ENCODE results near the gene STK24. TPM values are rescaled to one million over a fixed set of nuclear protein-coding genes. Genes with fewer than 3 reads are reported as not detected.

STK24 gene
- 100 to 1,000 TPM; 100 to 133 (median 124) TPM for total RNA-seq

DNA sequence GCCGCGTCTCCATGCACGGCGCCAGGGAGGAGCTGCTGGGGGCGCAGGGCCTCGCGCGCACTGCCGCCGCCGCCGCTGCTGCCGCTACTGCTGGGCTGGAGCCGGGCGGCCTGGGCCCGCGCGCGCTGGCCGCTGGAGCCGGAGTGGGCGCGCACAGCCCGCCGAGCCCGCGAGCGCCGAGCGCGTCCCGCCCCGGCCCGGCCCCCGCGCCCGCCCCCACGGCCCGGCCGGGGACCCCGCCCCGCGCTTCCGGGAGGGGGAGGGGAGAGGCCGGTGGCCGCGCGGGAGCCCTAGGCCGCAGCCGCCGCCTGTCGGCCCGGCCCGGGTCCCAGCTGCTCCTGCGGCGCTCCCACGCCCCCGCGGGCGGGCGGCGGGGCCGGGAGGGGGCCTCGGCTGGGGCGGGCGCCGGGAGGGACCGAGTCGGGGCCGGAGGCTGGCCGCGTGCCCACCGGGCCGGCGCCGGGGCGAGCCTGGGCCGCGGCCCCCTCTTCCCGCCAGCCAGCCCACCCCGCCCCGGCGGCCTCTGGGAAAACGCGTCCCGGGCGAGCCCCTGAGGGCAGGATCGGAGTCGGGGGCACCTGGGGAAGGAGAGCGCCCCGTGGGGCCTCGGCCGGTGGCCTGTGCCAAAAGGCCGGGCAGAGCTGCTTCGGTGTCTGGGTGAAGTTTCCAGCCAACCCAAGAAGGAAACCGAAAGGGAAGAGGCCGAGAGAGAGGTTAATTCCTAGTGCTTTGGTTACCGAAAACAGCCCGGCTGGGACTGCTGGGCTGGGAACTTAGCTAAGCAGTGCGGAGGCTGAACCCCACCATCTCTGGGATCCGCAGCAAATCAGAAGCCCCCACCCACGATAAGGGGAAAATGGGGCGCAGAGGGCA lies at the start of gene STK24:
Gene STK24 (minus strand): TSS at position 145 of the 873 bp plus-strand sequence. CDS start 321 bp downstream, outside the sequence.
- TF ChIP-seq, protein P1, sequence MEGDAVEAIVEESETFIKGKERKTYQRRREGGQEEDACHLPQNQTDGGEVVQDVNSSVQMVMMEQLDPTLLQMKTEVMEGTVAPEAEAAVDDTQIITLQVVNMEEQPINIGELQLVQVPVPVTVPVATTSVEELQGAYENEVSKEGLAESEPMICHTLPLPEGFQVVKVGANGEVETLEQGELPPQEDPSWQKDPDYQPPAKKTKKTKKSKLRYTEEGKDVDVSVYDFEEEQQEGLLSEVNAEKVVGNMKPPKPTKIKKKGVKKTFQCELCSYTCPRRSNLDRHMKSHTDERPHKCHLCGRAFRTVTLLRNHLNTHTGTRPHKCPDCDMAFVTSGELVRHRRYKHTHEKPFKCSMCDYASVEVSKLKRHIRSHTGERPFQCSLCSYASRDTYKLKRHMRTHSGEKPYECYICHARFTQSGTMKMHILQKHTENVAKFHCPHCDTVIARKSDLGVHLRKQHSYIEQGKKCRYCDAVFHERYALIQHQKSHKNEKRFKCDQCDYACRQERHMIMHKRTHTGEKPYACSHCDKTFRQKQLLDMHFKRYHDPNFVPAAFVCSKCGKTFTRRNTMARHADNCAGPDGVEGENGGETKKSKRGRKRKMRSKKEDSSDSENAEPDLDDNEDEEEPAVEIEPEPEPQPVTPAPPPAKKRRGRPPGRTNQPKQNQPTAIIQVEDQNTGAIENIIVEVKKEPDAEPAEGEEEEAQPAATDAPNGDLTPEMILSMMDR (IDR thresholded peaks at IDR 0.05; ENCODE audit: low read depth), result no peak

- TF ChIP-seq, protein P1 (IDR thresholded peaks at IDR 0.05; ENCODE audit: low read depth), result no peak
Observed at GRCh38 chr13:98626298-98626935, 49.5 kb upstream of the STK24 start.

GRCh38 chr13:98622931-98623331 lies 46.0 kb upstream of the STK24 start:
- TF ChIP-seq, protein P1 (IDR thresholded peaks at IDR 0.05; ENCODE audit: low read depth), result no peak

- TF ChIP-seq, protein P1 (IDR thresholded peaks at IDR 0.05; ENCODE audit: low read depth), result no peak
Observed at GRCh38 chr13:98619556-98619955, 42.6 kb upstream of the STK24 start.

DNA sequence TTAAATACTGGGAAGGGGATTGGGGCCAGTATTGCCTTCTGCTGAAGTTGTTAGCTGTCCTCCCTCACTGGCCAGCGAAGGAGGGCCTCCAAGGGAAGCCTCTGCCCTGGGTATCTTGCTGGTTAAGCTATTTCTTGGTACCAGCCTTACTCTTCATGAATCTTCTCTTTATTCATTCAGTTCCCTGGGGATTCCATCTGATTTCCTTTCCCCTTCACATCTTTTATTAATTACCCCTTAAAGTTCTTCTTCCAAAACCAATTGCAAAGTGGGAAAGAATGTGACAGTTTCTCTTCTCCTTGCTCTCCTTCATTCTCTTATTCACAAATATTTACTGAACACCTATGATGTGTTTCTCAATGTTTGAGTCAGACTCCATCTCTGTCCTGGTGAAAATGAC lies 36.7 kb upstream of the STK24 start:
- TF ChIP-seq, protein P1 (IDR thresholded peaks at IDR 0.05; ENCODE audit: low read depth), result no peak

GRCh38 chr13:98609756-98610155 lies 32.8 kb upstream of the STK24 start:
- TF ChIP-seq, protein P1 (IDR thresholded peaks at IDR 0.05; ENCODE audit: low read depth), result no peak

- TF ChIP-seq, protein P1 (IDR thresholded peaks at IDR 0.05; ENCODE audit: low read depth), result no peak
Observed at GRCh38 chr13:98606296-98606695, 29.4 kb upstream of the STK24 start.

All from subcutaneous adipose tissue (tissue), 4 donors.